Tibial artery (tissue), 4 donors: ENCODE results near the gene ERV3-1.
"Not testable (repeated sequence)": the region's sequence is repeated elsewhere in the genome, so short reads cannot be mapped to it uniquely, and the experiment has no call there.

Experiments
- DNase-seq, 2 donors: peaks; one replicate each; pipeline ENCODE4 v3.0.0-alpha.2; 2019
- H3K27ac ChIP-seq, 2 donors: fragments of 200-600 bp; sonication (generic) in 1 of 2; 1 replicate in 1 of 2; 2 replicates in 1 of 2; pipeline ENCODE4 v1.5.1; 2018 to 2019; ENCODE audit warnings: mild to moderate bottlenecking in 1 of 2
- H3K27me3 ChIP-seq, 2 donors: fragments of 200-600 bp; sonication (generic) in 1 of 2; one replicate each; pipeline versions ENCODE4 v1.5.1 to v1.6.0; 2016 to 2019
- H3K36me3 ChIP-seq, 3 donors: fragments of 200-600 bp; sonication (generic) in 2 of 3; one replicate each; pipeline ENCODE4 v1.5.1; 2016 to 2019; ENCODE audit warnings: mild to moderate bottlenecking in 2 of 3
- H3K4me1 ChIP-seq, 4 donors: fragments of 200-600 bp; sonication (generic) in 2 of 4; 1 replicate in 3 of 4; 2 replicates in 1 of 4; pipeline ENCODE4 v1.5.1; 2016 to 2019
- H3K4me3 ChIP-seq, 2 donors: fragments of 200-600 bp; sonication (generic) in 1 of 2; 1 replicate in 1 of 2; 2 replicates in 1 of 2; pipeline ENCODE4 v1.5.1; 2018 to 2019; ENCODE audit warnings: mild to moderate bottlenecking in 2 of 2
- H3K9me3 ChIP-seq, 3 donors: fragments of 200-600 bp; sonication (generic) in 1 of 3; one replicate each; pipeline ENCODE4 v1.5.1; 2016 to 2019
- intact Hi-C: fragments of 100-400 bp; cut with DNase I; formaldehyde crosslinking; loops from one replicate; pipeline ENCODE4 v1.15.0; 2023; ENCODE audit warnings: low total_unique reads
- TF ChIP-seq, protein P1 (sequence below), 2 experiments: fragments of 200-600 bp in 1 of 2; fragments of 450-650 bp in 1 of 2; IDR thresholded peaks; one replicate each; pipeline ENCODE4 v1.5.1; 2017 to 2019; ENCODE audit warnings: antibody characterized with exemption in 2 of 2, mild to moderate bottlenecking in 1 of 2, moderate library complexity in 1 of 2

ERV3-1 gene

DNA sequence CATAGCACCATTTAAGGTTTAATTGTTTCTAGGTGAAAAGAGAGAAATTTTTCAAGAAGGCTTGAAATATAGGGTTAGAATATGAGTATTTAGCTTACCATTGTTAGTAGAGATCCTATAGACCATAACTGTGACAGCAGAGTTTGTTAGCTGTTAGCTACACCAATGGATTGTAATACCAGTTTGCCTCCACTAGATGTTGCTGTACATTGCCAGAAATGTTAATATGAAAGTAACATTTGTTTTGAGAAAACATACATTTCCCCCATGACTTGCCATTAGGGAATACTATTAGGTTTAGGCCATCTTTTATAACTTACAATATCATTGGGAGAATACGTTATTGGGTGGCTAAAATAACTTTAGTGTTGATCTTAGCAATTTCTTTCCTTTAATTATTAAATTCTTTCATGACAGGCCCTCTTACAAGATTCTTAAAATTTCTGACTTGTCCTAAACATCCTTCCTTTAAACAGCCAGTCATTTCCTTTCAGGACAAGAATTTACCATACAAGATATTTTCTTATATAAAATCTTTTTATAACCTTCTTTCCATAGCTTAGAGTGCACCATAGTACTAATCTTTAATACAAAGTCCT lies 55.1 kb downstream of the ERV3-1 start:
- DNase-seq, result no peak
- TF ChIP-seq, protein P1, sequence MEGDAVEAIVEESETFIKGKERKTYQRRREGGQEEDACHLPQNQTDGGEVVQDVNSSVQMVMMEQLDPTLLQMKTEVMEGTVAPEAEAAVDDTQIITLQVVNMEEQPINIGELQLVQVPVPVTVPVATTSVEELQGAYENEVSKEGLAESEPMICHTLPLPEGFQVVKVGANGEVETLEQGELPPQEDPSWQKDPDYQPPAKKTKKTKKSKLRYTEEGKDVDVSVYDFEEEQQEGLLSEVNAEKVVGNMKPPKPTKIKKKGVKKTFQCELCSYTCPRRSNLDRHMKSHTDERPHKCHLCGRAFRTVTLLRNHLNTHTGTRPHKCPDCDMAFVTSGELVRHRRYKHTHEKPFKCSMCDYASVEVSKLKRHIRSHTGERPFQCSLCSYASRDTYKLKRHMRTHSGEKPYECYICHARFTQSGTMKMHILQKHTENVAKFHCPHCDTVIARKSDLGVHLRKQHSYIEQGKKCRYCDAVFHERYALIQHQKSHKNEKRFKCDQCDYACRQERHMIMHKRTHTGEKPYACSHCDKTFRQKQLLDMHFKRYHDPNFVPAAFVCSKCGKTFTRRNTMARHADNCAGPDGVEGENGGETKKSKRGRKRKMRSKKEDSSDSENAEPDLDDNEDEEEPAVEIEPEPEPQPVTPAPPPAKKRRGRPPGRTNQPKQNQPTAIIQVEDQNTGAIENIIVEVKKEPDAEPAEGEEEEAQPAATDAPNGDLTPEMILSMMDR (IDR thresholded peaks at IDR 0.05), result peak; percentile 83 to 86
- intact Hi-C loops, result no loop called here
- Histone ChIP-seq H3K36me3 (no peaks in the 10 kb centered on the region), H3K27ac (no peak overlapping the region), H3K4me1 (peaks cover 0 to 25% (median 11%) of the 10 kb centered on the region in 4 donors), H3K9me3 (no peaks in the 10 kb centered on the region), H3K27me3 (peaks cover 0 to 17% of the 10 kb centered on the region in 2 donors), H3K4me3 (no peak overlapping the region)

DNA sequence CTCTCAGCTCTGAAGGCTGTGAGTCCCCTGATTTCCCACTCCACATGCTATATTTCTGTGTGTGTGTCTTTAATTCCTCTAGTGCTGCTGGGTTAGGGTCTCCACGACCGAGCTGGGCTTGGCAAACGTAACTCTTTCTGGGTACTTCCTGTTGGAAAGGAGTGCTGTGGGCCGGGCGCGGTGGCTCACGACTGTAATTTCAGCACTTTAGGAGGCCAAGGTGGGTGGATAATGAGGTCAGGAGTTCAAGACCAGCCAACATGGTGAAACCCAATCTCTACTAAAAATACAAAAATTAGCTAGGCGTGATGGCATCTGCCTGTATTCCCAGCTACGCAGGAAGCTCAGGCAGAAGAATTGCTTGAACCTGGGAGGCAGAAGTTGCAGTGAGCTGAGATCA lies 55.8 kb downstream of the ERV3-1 start:
- H3K27ac ChIP-seq, H3K36me3 ChIP-seq, intact Hi-C loops, H3K4me3 ChIP-seq, H3K9me3 ChIP-seq, DNase-seq: not testable (repeated sequence)
- Histone ChIP-seq H3K4me1 (peaks cover 0 to 25% (median 11%) of the 10 kb centered on the region in 4 donors), H3K27me3 (peaks cover 0 to 24% of the 10 kb centered on the region in 2 donors)

DNA sequence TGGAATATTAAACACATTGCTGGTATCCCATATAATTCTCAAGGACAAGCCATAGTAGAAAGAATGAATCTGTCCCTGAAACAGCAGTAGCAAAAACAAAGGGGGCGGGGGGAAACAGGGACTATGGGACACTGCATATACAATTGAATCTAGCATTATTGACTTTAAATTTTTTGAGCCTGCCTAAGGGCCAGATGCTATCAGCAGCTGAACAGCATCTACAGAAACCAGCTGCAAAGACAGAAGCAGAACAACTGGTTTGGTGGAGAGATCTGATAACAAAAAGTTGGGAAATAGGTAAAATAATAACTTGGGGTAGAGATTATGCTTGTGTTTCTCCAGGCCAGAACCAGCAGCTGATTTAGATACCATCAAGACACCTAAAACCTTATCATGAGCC lies 57.7 kb downstream of the ERV3-1 start:
- peaks cover 0 to 28% of the 10 kb centered on the region in 2 donors for H3K27me3 ChIP-seq
- intact Hi-C loops, H3K4me3 ChIP-seq, H3K36me3 ChIP-seq, H3K9me3 ChIP-seq, DNase-seq, H3K27ac ChIP-seq: not testable (repeated sequence)
- peaks cover 0 to 25% (median 11%) of the 10 kb centered on the region in 4 donors for H3K4me1 ChIP-seq

DNA sequence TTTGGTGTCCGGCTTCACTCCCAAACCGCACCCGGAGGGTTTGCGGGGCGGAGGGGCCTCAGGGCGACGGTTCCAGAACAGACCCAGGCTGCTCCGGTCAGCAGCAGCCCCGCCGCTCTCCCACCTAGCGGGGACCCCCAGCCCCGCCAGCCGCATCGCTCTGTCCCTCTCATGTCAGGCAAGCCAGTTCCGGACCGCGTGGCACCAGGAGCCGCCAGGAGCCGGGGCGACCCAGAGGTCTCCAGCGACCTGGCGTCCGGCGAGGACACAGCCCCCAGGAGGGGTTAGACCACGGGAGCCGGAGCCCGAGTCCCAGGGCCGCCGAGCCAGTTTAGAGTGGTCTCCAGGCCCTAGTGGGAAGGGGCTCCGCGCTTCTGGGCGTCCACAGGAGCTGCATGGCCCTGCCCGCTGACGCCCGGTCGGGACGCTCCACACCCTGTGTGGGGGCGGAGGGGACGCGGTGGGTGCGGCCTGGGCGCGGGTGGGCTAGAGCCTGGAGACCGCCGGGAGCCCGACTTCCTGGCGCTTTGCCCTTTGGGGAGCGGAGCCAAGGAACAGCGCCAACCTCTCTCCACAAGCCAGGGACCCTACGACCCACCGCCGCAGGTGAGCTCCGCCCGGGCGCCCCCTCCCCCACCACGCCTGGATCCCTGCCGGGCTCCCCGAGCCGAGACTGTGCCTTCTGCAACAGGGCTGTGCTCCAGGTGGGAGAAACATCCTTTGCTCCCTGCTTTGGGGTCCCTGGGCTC lies 59.1 kb downstream of the ERV3-1 start:
- no peak for DNase-seq
- peak overlapping the region; percentile 24 to 35 for H3K4me3 ChIP-seq
- intact Hi-C loops, result no loop called here

DNA sequence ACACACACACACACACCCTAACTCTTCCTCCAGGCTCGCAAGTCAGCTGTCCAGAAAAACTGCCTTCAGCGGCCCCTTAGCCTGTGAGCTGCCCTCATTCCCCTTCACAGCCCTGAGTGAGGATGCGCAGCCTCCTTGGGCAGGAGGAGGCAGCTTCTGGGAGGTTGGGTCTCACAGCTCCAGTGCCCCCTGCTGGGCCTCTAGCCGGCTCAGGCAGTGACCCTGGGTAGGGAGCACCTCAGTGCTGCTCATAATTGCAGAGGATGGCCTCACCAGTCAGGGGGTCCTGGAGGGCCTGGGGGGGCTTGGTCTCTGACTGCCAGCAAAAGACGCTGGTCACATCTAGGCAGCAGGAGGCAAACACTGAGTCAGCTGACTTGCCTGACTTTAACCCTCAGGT lies 59.7 kb downstream of the ERV3-1 start:
- TF ChIP-seq, protein P1 (IDR thresholded peaks at IDR 0.05), result no peak
- H3K4me3 ChIP-seq, result peak overlapping the region in 1 of 2 donors; percentile 35
- intact Hi-C loops, result no loop called here
- H3K9me3 ChIP-seq, result no peaks in the 10 kb centered on the region
- peaks cover 0 to 29% of the 10 kb centered on the region in 2 donors for H3K27me3 ChIP-seq
- H3K4me1 ChIP-seq, result peaks cover 0 to 25% (median 11%) of the 10 kb centered on the region in 4 donors
- H3K27ac ChIP-seq, result no peak overlapping the region
- DNase-seq, result no peak
- H3K36me3 ChIP-seq, result no peaks in the 10 kb centered on the region

More for the DNA sequence above, 59.1 kb downstream of the ERV3-1 start:
- Histone ChIP-seq H3K27ac (no peak overlapping the region), H3K36me3 (no peaks in the 10 kb centered on the region), H3K9me3 (no peaks in the 10 kb centered on the region), H3K27me3 (peaks cover 0 to 28% of the 10 kb centered on the region in 2 donors), H3K4me1 (peaks cover 0 to 25% (median 11%) of the 10 kb centered on the region in 4 donors)
- TF ChIP-seq, protein P1 (IDR thresholded peaks at IDR 0.05), result no peak

DNA sequence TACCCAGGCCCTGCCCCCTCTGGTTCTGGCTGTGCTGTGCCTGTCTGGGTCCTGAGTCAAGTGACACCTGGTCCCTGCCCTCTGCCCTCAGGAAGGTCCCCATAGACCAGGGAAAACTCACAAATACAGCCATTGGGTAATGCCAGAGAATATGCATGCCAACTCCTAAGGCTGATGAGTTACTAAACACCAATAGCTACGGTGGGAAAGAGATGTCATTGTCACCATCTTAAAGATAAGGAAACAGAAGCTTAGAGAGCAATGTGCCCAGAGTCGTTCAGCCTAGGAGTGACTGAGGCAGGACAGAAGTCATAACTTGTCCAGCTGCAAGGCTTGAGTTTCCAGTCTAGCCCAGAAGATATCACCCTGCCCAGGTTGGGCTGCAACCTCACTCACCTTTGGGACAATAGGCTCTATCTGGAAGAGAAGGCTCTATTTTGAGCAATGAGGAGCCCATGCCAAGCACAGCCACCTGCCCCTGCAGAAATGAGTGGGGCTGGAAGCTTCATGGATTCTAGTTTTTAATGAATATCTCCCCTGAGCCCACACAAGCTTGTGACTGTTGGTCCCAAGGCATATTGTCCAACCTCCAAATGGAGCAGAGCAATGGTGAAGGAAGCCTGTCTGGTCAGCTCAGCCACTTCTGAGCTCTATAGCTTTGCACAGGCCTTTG lies 60.8 kb downstream of the ERV3-1 start:
- DNase-seq, result no peak
- no peaks in the 10 kb centered on the region for H3K36me3 ChIP-seq
- peaks cover 0 to 32% of the 10 kb centered on the region in 2 donors for H3K27me3 ChIP-seq
- TF ChIP-seq, protein P1 (IDR thresholded peaks at IDR 0.05), result no peak
- peaks cover 0 to 16% (median 11%) of the 10 kb centered on the region in 4 donors for H3K4me1 ChIP-seq
- intact Hi-C loops, result no loop called here
- no peak overlapping the region for H3K27ac ChIP-seq
- H3K9me3 ChIP-seq, result no peaks in the 10 kb centered on the region
- no peak overlapping the region for H3K4me3 ChIP-seq

DNA sequence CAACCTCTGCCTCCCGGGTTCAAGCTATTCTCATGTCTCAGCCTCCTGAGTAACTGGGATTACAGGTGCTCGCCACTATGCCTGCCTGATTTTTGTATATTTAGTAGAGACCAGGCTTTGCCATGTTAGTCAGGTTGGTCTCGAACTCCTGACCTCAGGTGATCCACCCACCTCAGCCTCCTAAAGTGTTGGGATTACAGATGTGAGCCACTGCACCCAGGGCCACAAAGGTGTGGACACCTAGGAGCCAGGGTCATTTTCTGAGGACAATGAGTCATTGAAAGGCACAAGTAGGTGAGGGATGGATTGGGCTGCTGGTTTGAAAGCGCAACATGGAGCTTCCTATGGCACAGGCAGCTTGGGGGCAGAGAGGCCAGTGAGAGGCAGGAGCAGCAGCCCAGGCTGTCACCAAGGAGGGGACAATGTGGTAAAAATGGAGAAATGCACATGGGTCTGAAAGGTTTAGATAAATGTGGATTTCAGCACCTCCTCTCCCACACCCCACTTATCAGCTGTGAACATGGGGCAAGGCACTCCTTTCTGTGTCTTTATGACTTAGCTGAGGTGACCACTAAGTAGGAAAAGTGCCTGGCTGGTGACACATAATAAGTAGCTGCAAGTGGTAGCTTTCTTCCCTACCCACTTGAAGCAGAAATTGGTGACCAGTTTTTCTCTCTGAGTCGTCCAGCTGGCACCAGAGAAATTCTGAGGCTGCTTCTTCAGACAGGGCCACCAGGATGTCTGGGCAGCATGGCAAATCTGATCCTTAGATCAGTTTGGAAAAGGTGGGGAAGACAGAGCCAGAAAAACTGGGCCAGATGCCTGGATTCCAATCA lies 61.6 kb downstream of the ERV3-1 start:
- DNase-seq, H3K36me3 ChIP-seq, H3K4me3 ChIP-seq, H3K9me3 ChIP-seq, intact Hi-C loops, H3K27ac ChIP-seq: not testable (repeated sequence)
- Histone ChIP-seq H3K27me3 (peaks cover 0 to 32% of the 10 kb centered on the region in 2 donors), H3K4me1 (peaks cover 0 to 15% (median 11%) of the 10 kb centered on the region in 4 donors)
